Activated CD4-positive, CD25-positive, alpha-beta regulatory T cell treated with anti-CD3 and anti-CD28 coated beads, Interleukin-2, amount 50 U/mL, for 72 hours (primary cell): ENCODE results near the gene TFB2M.

Experiments
- DNase-seq: peaks from one replicate; pipeline ENCODE4 v3.0.0; 2021

TFB2M gene

GRCh38 chr1:246550402-246550801 is 15.7 kb downstream of the TFB2M start:
- no peak for DNase-seq

- no peak for DNase-seq
Measured at GRCh38 chr1:246549665-246550064, 16.4 kb downstream of the TFB2M start.

- DNase-seq: no peak
Measured at GRCh38 chr1:246544001-246544400, 22.1 kb downstream of the TFB2M start.

- DNase-seq: no peak
Measured at GRCh38 chr1:246540738-246541491, 25.1 kb downstream of the TFB2M start.

GRCh38 chr1:246537887-246538286 is 28.2 kb downstream of the TFB2M start:
- DNase-seq: no peak

- DNase-seq: no peak
Measured at GRCh38 chr1:246537441-246537840, 28.6 kb downstream of the TFB2M start.

- DNase-seq: no peak
Measured at GRCh38 chr1:246534114-246534513, 31.9 kb downstream of the TFB2M start.

GRCh38 chr1:246533371-246533905 is 32.6 kb downstream of the TFB2M start:
- no peak for DNase-seq

- no peak for DNase-seq
Measured at GRCh38 chr1:246532519-246532918, 33.5 kb downstream of the TFB2M start.

- no peak for DNase-seq
Measured at GRCh38 chr1:246530482-246530881, 35.6 kb downstream of the TFB2M start.

GRCh38 chr1:246528933-246529731 is 36.9 kb downstream of the TFB2M start:
- DNase-seq: no peak

- DNase-seq: no peak
Measured at GRCh38 chr1:246527402-246528088, 38.5 kb downstream of the TFB2M start.

- no peak for DNase-seq
Measured at GRCh38 chr1:246526915-246527314, 39.1 kb downstream of the TFB2M start.

GRCh38 chr1:246526380-246526779 is 39.7 kb downstream of the TFB2M start:
- DNase-seq: no peak

GRCh38 chr1:246519514-246519913 is 46.5 kb downstream of the TFB2M start:
- DNase-seq: no peak

GRCh38 chr1:246518456-246519205 is 47.4 kb downstream of the TFB2M start:
- DNase-seq: no peak

GRCh38 chr1:246517391-246517790 is 48.7 kb downstream of the TFB2M start:
- no peak for DNase-seq

GRCh38 chr1:246516126-246516525 is 49.9 kb downstream of the TFB2M start:
- no peak for DNase-seq

- DNase-seq: no peak
Measured at GRCh38 chr1:246515390-246516005, 50.6 kb downstream of the TFB2M start.

GRCh38 chr1:246513619-246514343 is 52.3 kb downstream of the TFB2M start:
- DNase-seq: no peak

- DNase-seq: no peak
Measured at GRCh38 chr1:246513041-246513440, 53.0 kb downstream of the TFB2M start.
